Measurements from ENCODE around the gene DBH.

- TF ChIP-seq, protein P1, sequence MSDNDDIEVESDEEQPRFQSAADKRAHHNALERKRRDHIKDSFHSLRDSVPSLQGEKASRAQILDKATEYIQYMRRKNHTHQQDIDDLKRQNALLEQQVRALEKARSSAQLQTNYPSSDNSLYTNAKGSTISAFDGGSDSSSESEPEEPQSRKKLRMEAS (IDR thresholded peaks at IDR 0.05; ENCODE audit: low read depth, low read length): no peak
- no peak for TF ChIP-seq CTCF (IDR thresholded peaks at IDR 0.05 in 2 of 3, conservative IDR thresholded peaks at IDR 0.05 in 1 of 3; ENCODE audit: control insufficient read depth in 2 of 3, extremely low read depth in 1 of 3, insufficient read depth in 1 of 3, low read depth in 3 of 3, low read length in 3 of 3)
- no peak for TF ChIP-seq SREBF2 (IDR thresholded peaks at IDR 0.05; ENCODE audit: low read length)
- no peak for TF ChIP-seq REST (IDR thresholded peaks at IDR 0.05; ENCODE audit: low read depth, low read length)
These were observed 48.7 kb upstream of the DBH start for GRCh38 chr9:133587466-133587865.
